GM12891 (cell line): ENCODE results near the gene TEX55.

Experiments
- DNase-seq: peaks from one replicate; pipeline ENCODE4 v3.0.0; 2011; ENCODE audit warnings: low spot score; ENCODE audit not compliant: insufficient read length
- FAIRE-seq: peaks from 2 replicates; lab custom pipeline; 2011; peaks lifted over from hg19 to GRCh38; lab: Jason Lieb, UNC
- PAX5 ChIP-seq: IDR thresholded peaks from 2 replicates; pipeline ENCODE4 v1.6.1; 2011; ENCODE audit warnings: low read length, moderate library complexity, mild to moderate bottlenecking; ENCODE audit not compliant: insufficient read depth, severe bottlenecking
- POLR2A ChIP-seq: IDR thresholded peaks from 2 replicates; pipeline ENCODE4 v1.6.1; 2011; ENCODE audit warnings: low read depth, low read length, control low read depth
- POLR2AphosphoS5 ChIP-seq: IDR thresholded peaks from 2 replicates; pipeline ENCODE4 v1.6.1; 2011; ENCODE audit warnings: low read depth, low read length, control low read depth
- POU2F2 ChIP-seq: IDR thresholded peaks from 2 replicates; pipeline ENCODE4 v1.6.1; 2011; ENCODE audit warnings: low read depth, mild to moderate bottlenecking, control low read depth, low read length, moderate library complexity
- SPI1 ChIP-seq: IDR thresholded peaks from 2 replicates; pipeline ENCODE4 v1.6.1; 2011; ENCODE audit warnings: low read depth, low read length, control low read depth
- TAF1 ChIP-seq: IDR thresholded peaks from 2 replicates; pipeline ENCODE4 v1.6.1; 2011; ENCODE audit warnings: low read depth, low read length, control low read depth

The TEX55 gene

GRCh38 chr3:119140466-119140865, 5.5 kb upstream of the TEX55 start:
- no peak for TF ChIP-seq POLR2AphosphoS5
- no peak for TF ChIP-seq TAF1
- no peak for TF ChIP-seq POU2F2
- TF ChIP-seq SPI1 = no peak
- no peak for TF ChIP-seq PAX5
- no peak for TF ChIP-seq POLR2A
- FAIRE-seq (no peak), DNase-seq (no peak)

GRCh38 chr3:119145128-119145499, 851 bp upstream of the TEX55 start:
- FAIRE-seq = no peak
- TF ChIP-seq POLR2AphosphoS5 (no peak), SPI1 (no peak), TAF1 (no peak), POLR2A (no peak), POU2F2 (no peak), PAX5 (no peak)
- peak; percentile 13 for DNase-seq

GRCh38 chr3:119146578-119147375, 812 bp downstream of the TEX55 start:
- FAIRE-seq (no peak), DNase-seq (no peak)
- no peak for TF ChIP-seq POLR2A
- TF ChIP-seq TAF1 = no peak
- TF ChIP-seq POU2F2 = no peak
- TF ChIP-seq PAX5 = no peak
- TF ChIP-seq POLR2AphosphoS5 = no peak
- no peak for TF ChIP-seq SPI1

- TF ChIP-seq POU2F2 = no peak
- no peak for TF ChIP-seq PAX5
- no peak for TF ChIP-seq SPI1
- FAIRE-seq = no peak
- DNase-seq = no peak
Measured at GRCh38 chr3:119147494-119147893, 1.5 kb downstream of the TEX55 start.

- TF ChIP-seq POLR2AphosphoS5 = no peak
- no peak for TF ChIP-seq POLR2A
- TF ChIP-seq TAF1 = no peak
- no peak for DNase-seq
- FAIRE-seq = no peak
Measured at GRCh38 chr3:119148493-119149180, 2.7 kb downstream of the TEX55 start.

- no peak for DNase-seq
Measured at GRCh38 chr3:119149484-119149883, 3.5 kb downstream of the TEX55 start.

GRCh38 chr3:119156868-119157267, 10.9 kb downstream of the TEX55 start:
- no peak for FAIRE-seq
- TF ChIP-seq TAF1 (no peak), POLR2A (no peak), SPI1 (peak; percentile 79), POU2F2 (no peak)

More at GRCh38 chr3:119149484-119149883, 3.5 kb downstream of the TEX55 start:
- FAIRE-seq = no peak
- TF ChIP-seq PAX5 = no peak
- no peak for TF ChIP-seq SPI1
- no peak for TF ChIP-seq POU2F2
- no peak for TF ChIP-seq TAF1
- no peak for TF ChIP-seq POLR2A
- no peak for TF ChIP-seq POLR2AphosphoS5

GRCh38 chr3:119157971-119158370, 12.0 kb downstream of the TEX55 start:
- TF ChIP-seq POLR2AphosphoS5 (no peak), TAF1 (no peak), POU2F2 (no peak), SPI1 (no peak), PAX5 (no peak), POLR2A (no peak)
- no peak for DNase-seq
- FAIRE-seq = no peak

More at GRCh38 chr3:119156868-119157267, 10.9 kb downstream of the TEX55 start:
- DNase-seq = no peak

- TF ChIP-seq PAX5 (no peak), POLR2A (no peak), TAF1 (no peak), POU2F2 (no peak), SPI1 (no peak), POLR2AphosphoS5 (no peak)
- DNase-seq = no peak
- no peak for FAIRE-seq
Measured at GRCh38 chr3:119160361-119160760, 14.4 kb downstream of the TEX55 start.

GRCh38 chr3:119160815-119161214, 14.8 kb downstream of the TEX55 start:
- no peak for FAIRE-seq
- TF ChIP-seq TAF1 (no peak), SPI1 (no peak), POLR2AphosphoS5 (no peak), POLR2A (no peak), POU2F2 (no peak), PAX5 (no peak)
- DNase-seq = no peak
